Measurements from ENCODE around the gene MPDZ.

DNA sequence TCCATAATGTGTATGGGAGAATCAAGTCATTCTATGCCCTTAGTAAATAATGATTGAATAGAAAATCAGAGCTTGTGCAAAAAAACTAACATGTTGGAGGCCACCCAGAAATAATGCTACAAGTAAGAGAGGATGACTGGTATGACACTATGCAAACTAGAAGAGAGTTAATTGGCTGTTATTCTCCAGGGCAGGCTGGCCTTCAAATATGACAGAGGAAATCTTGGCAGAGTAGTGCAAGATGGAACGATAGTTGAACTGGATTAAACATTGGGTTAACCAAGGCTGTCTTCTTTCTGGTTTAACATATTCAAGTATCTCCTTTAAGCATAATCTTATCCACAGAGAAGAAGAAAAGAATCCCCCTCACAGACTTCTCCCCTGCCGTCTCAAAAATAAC lies 196.1 kb downstream of the MPDZ start:
- TF ChIP-seq, protein P1, sequence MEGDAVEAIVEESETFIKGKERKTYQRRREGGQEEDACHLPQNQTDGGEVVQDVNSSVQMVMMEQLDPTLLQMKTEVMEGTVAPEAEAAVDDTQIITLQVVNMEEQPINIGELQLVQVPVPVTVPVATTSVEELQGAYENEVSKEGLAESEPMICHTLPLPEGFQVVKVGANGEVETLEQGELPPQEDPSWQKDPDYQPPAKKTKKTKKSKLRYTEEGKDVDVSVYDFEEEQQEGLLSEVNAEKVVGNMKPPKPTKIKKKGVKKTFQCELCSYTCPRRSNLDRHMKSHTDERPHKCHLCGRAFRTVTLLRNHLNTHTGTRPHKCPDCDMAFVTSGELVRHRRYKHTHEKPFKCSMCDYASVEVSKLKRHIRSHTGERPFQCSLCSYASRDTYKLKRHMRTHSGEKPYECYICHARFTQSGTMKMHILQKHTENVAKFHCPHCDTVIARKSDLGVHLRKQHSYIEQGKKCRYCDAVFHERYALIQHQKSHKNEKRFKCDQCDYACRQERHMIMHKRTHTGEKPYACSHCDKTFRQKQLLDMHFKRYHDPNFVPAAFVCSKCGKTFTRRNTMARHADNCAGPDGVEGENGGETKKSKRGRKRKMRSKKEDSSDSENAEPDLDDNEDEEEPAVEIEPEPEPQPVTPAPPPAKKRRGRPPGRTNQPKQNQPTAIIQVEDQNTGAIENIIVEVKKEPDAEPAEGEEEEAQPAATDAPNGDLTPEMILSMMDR (IDR thresholded peaks at IDR 0.05) = no peak
- no peak for TF ChIP-seq POLR2A (IDR thresholded peaks at IDR 0.05)

Measured in thyroid gland (tissue), 4 donors.